GM23248 (cell line): ENCODE data around the gene TAF12. TPM values are rescaled to one million over a fixed set of nuclear protein-coding genes. Genes with fewer than 3 reads are reported as not detected.
"Not testable (repeated sequence)": the region's sequence is repeated elsewhere in the genome, so short reads cannot be mapped to it uniquely, and the experiment has no call there.

ENCODE experiments used
- DNase-seq: peaks from one replicate; pipeline ENCODE4 v3.0.0-alpha.2; 2015
- H2AFZ ChIP-seq: fragments of 200-600 bp; sonication (generic); 2 replicates; pipeline ENCODE4 v1.6.1; 2016; ENCODE audit warnings: antibody characterized with exemption
- H3F3A ChIP-seq: fragments of 200-600 bp; sonication (generic); 2 replicates; pipeline ENCODE4 v1.6.1; 2016; ENCODE audit warnings: mild to moderate bottlenecking, antibody characterized with exemption, mixed run types; ENCODE audit not compliant: insufficient read depth
- H3K27ac ChIP-seq: fragments of 200-600 bp; sonication (generic); 2 replicates; pipeline ENCODE4 v1.5.1; 2016; ENCODE audit warnings: mild to moderate bottlenecking
- H3K27me3 ChIP-seq: fragments of 200-600 bp; sonication (generic); replicated peaks from 2 replicates; pipeline ENCODE4 v1.6.1; 2016; ENCODE audit warnings: mild to moderate bottlenecking; ENCODE audit not compliant: insufficient read depth
- H3K36me3 ChIP-seq: fragments of 200-600 bp; sonication (generic); 2 replicates; pipeline ENCODE4 v1.6.1; 2016; ENCODE audit warnings: low read depth, mild to moderate bottlenecking
- H3K4me1 ChIP-seq: fragments of 200-600 bp; sonication (generic); 2 replicates; pipeline ENCODE4 v1.6.1; 2016; ENCODE audit warnings: mild to moderate bottlenecking; ENCODE audit not compliant: insufficient read depth
- H3K4me2 ChIP-seq: fragments of 200-600 bp; sonication (generic); one replicate; pipeline ENCODE4 v1.6.1; 2016; ENCODE audit warnings: mild to moderate bottlenecking; ENCODE audit not compliant: unreplicated experiment
- H3K4me3 ChIP-seq: fragments of 200-600 bp; sonication (generic); 2 replicates; pipeline ENCODE4 v1.5.1; 2016; ENCODE audit warnings: mild to moderate bottlenecking
- H3K79me2 ChIP-seq: fragments of 200-600 bp; sonication (generic); 2 replicates; pipeline ENCODE4 v1.6.1; 2016; ENCODE audit warnings: mild to moderate bottlenecking; ENCODE audit not compliant: insufficient read depth
- H3K9ac ChIP-seq: fragments of 200-600 bp; sonication (generic); 2 replicates; pipeline ENCODE4 v1.6.1; 2016; ENCODE audit warnings: mild to moderate bottlenecking
- H3K9me2 ChIP-seq: fragments of 200-600 bp; sonication (generic); 2 replicates; pipeline ENCODE4 v1.6.1; 2016; ENCODE audit warnings: mixed run types, mild to moderate bottlenecking, moderate library complexity; ENCODE audit not compliant: insufficient read depth
- H3K9me3 ChIP-seq: fragments of 200-600 bp; sonication (generic); one replicate; pipeline ENCODE4 v1.6.1; 2017; ENCODE audit warnings: low read depth
- H4K20me1 ChIP-seq: fragments of 200-600 bp; sonication (generic); 2 replicates; pipeline ENCODE4 v1.6.0; 2016; ENCODE audit not compliant: insufficient read depth
- EZH2 ChIP-seq: fragments of 200-600 bp; sonication (generic); IDR thresholded peaks from 2 replicates; pipeline ENCODE4 v1.6.1; 2018; ENCODE audit warnings: antibody characterized with exemption, mild to moderate bottlenecking; ENCODE audit not compliant: insufficient read depth, poor library complexity, severe bottlenecking
- EZH2phosphoT487 ChIP-seq: fragments of 200-600 bp; sonication (generic); IDR thresholded peaks from 2 replicates; pipeline ENCODE4 v1.6.1; 2018; ENCODE audit warnings: antibody characterized with exemption, moderate library complexity, mild to moderate bottlenecking, low read depth; ENCODE audit not compliant: insufficient read depth
- WGBS, 2 experiments: methylation state at CpG; one replicate each; pipeline ENCODE4 v1.1.6; 2015 to 2017; ENCODE audit warnings: low lambda C conversion rate in 2 of 2, low coverage in 1 of 2; ENCODE audit errors: missing lambda C conversion rate in 2 of 2; 5-methylcytosine and 5-hydroxymethylcytosine counted together
- in situ Hi-C: fragments of 300-500 bp; cut with MboI; formaldehyde crosslinking; loops from 2 replicates; pipeline ENCODE4 v1.15.0; 2020
- polyA plus RNA-seq: library from polyadenylated mRNA; unstranded; fragments of >200 nt; fragmentation: Nextera tagmentation; extraction: Ambion mirVana; gene quantifications from 2 replicates; pipeline ENCODE4 v1.2.1, GENCODE V29; 2016
- total RNA-seq: library from RNA; depleted of rRNA; stranded (reverse); fragments of >200 nt; shearing (Covaris generic); gene quantifications from 2 replicates; pipeline ENCODE4 v1.2.3, GENCODE V29; 2014

The TAF12 gene
- total and polyA plus RNA-seq, 2 experiments from 2014 or later: 18.4 to 45.6 TPM

GRCh38 chr1:28653063-28653462 is 10.2 kb upstream of the TAF12 start:
- H3K9ac ChIP-seq, H3K4me2 ChIP-seq, DNase-seq, H3K27me3 ChIP-seq, H3K36me3 ChIP-seq, H4K20me1 ChIP-seq, H3K9me3 ChIP-seq, H2AFZ ChIP-seq, H3K4me3 ChIP-seq, H3K9me2 ChIP-seq, H3K79me2 ChIP-seq, H3K4me1 ChIP-seq, H3K27ac ChIP-seq, in situ Hi-C loops: not testable (repeated sequence)
- 78 to 80% methylated on average over 13 of the region's 13 CpGs for WGBS, 2 experiments
- peaks cover 17% of the 10 kb centered on the region for H3F3A ChIP-seq

GRCh38 chr1:28648474-28649198 is 5.8 kb upstream of the TAF12 start, which contains the start of gene RNU11:
Gene RNU11, plus strand, starts transcription at chr1:28648600.
- no peak for TF ChIP-seq EZH2phosphoT487
- no peak for TF ChIP-seq EZH2
- peak within 1 kb of the TSS; percentile 70 for H3K4me3 ChIP-seq
- H3K27ac ChIP-seq: peak within 1 kb of the TSS; percentile 97
- H3K9ac ChIP-seq: peak within 1 kb of the TSS; percentile 92
- DNase-seq: peak; percentile 98
- no peaks in the 10 kb centered on the region for H3K9me3 ChIP-seq
- no peaks in the 10 kb centered on the region for H3K9me2 ChIP-seq
- no peaks in the 10 kb centered on the region for H3K36me3 ChIP-seq
- in situ Hi-C loops: no loop called here
- no peaks in the 10 kb centered on the region for H3K27me3 ChIP-seq
- H4K20me1 ChIP-seq: no peaks in the 10 kb centered on the region
- H3K4me1 ChIP-seq: peaks cover 16% of the 10 kb centered on the region
- WGBS, 2 experiments: 3 to 4% methylated on average over 28 of the region's 28 CpGs
- H3K79me2 ChIP-seq: peaks cover 5% of the 10 kb centered on the region; the same call in 1 of the 2 replicates
- peak within 1 kb of the TSS; percentile 80 for H3K4me2 ChIP-seq
- H3F3A ChIP-seq: peaks cover 27% of the 10 kb centered on the region
- peak within 1 kb of the TSS; percentile 94 for H2AFZ ChIP-seq

GRCh38 chr1:28648008-28648473 is 5.2 kb upstream of the TAF12 start:
- H3K9me3 ChIP-seq: no peaks in the 10 kb centered on the region

GRCh38 chr1:28646040-28646439 is 3.2 kb upstream of the TAF12 start:
- peaks cover 20% of the 10 kb centered on the region for H3K79me2 ChIP-seq
- H3K4me3 ChIP-seq: no peak overlapping the region
- H3K4me1 ChIP-seq: peaks cover 25% of the 10 kb centered on the region
- H3K9ac ChIP-seq: no peak overlapping the region
- H3F3A ChIP-seq: peaks cover 44% of the 10 kb centered on the region
- no peaks in the 10 kb centered on the region for H3K36me3 ChIP-seq
- H3K9me2 ChIP-seq: no peaks in the 10 kb centered on the region
- H3K9me3 ChIP-seq: no peaks in the 10 kb centered on the region
- H3K27me3 ChIP-seq: no peaks in the 10 kb centered on the region
- TF ChIP-seq EZH2phosphoT487 (no peak), EZH2 (no peak)
- in situ Hi-C loops: no loop called here
- H4K20me1 ChIP-seq: no peaks in the 10 kb centered on the region
- WGBS, 2 experiments: 100% methylated on average over 1 of the region's 1 CpG
- no peak overlapping the region for H3K27ac ChIP-seq
- no peak overlapping the region for H3K4me2 ChIP-seq
- no peak for DNase-seq
- H2AFZ ChIP-seq: no peak overlapping the region

More at GRCh38 chr1:28648008-28648473, 5.2 kb upstream of the TAF12 start:
- Histone ChIP-seq H3K9me2 (no peaks in the 10 kb centered on the region), H3K79me2 (peaks cover 5% of the 10 kb centered on the region; the same call in 1 of the 2 replicates), H3K36me3 (no peaks in the 10 kb centered on the region), H4K20me1 (no peaks in the 10 kb centered on the region), H3K27me3 (no peaks in the 10 kb centered on the region), H3K4me2 (peak overlapping the region; percentile 80), H3F3A (peaks cover 32% of the 10 kb centered on the region), H3K9ac (peak overlapping the region; percentile 92), H3K4me1 (peaks cover 16% of the 10 kb centered on the region), H3K27ac (peak overlapping the region; percentile 97), H3K4me3 (peak overlapping the region; percentile 70), H2AFZ (peak overlapping the region; percentile 94)
- TF ChIP-seq EZH2phosphoT487: no peak
- TF ChIP-seq EZH2: no peak
- DNase-seq: peak; percentile 94
- in situ Hi-C loops: no loop called here
- WGBS, 2 experiments: 7% methylated on average over 18 of the region's 18 CpGs

GRCh38 chr1:28645406-28645805 is 2.5 kb upstream of the TAF12 start:
- H3K79me2 ChIP-seq: peaks cover 27% of the 10 kb centered on the region
- H4K20me1 ChIP-seq, H3K4me2 ChIP-seq, H3K36me3 ChIP-seq, H3K27me3 ChIP-seq, H3K4me3 ChIP-seq, H3K9ac ChIP-seq, H3K9me2 ChIP-seq, H3K9me3 ChIP-seq, DNase-seq, H3K27ac ChIP-seq, H2AFZ ChIP-seq, in situ Hi-C loops: not testable (repeated sequence)
- WGBS, 2 experiments: 96 to 97% methylated on average over 11 of the region's 11 CpGs
- peaks cover 30% of the 10 kb centered on the region for H3K4me1 ChIP-seq
- peaks cover 42% of the 10 kb centered on the region for H3F3A ChIP-seq
